Medulla oblongata (tissue), 1 donor: Measurements from ENCODE around the gene NXPE3.

ENCODE experiments used
- DNase-seq: peaks from one replicate; pipeline ENCODE4 v3.0.0-alpha.2; 2015; ENCODE audit errors: extremely low spot score

Gene NXPE3

GRCh38 chr3:101828691-101829436, 49.9 kb downstream of the NXPE3 start:
- DNase-seq: peak; percentile 78

GRCh38 chr3:101829437-101829830, 50.4 kb downstream of the NXPE3 start:
- no peak for DNase-seq

- DNase-seq: peak; percentile 30
These were observed 50.9 kb downstream of the NXPE3 start for GRCh38 chr3:101829874-101830273.

- DNase-seq: no peak
These were observed 54.5 kb downstream of the NXPE3 start for GRCh38 chr3:101833446-101833974.

GRCh38 chr3:101835676-101836075, 56.7 kb downstream of the NXPE3 start:
- no peak for DNase-seq

GRCh38 chr3:101836160-101836559, 57.1 kb downstream of the NXPE3 start:
- DNase-seq: no peak

GRCh38 chr3:101836652-101837598, 57.9 kb downstream of the NXPE3 start:
- peak; percentile 53 for DNase-seq

- DNase-seq: no peak
These were observed 59.7 kb downstream of the NXPE3 start for GRCh38 chr3:101838691-101839090.

- no peak for DNase-seq
These were observed 61.1 kb downstream of the NXPE3 start for GRCh38 chr3:101840066-101840465.

GRCh38 chr3:101842245-101842934, 63.4 kb downstream of the NXPE3 start:
- no peak for DNase-seq

- DNase-seq: no peak
These were observed 63.9 kb downstream of the NXPE3 start for GRCh38 chr3:101842935-101843330.

- DNase-seq: no peak
These were observed 66.4 kb downstream of the NXPE3 start for GRCh38 chr3:101845425-101845824.

GRCh38 chr3:101846709-101847108, 67.7 kb downstream of the NXPE3 start:
- DNase-seq: no peak

- DNase-seq: no peak
These were observed 68.3 kb downstream of the NXPE3 start for GRCh38 chr3:101847328-101847727.

GRCh38 chr3:101848326-101848725, 69.3 kb downstream of the NXPE3 start:
- DNase-seq: peak; percentile 23

GRCh38 chr3:101848754-101849713, 70.0 kb downstream of the NXPE3 start, which contains the start of gene NFKBIZ:
Gene NFKBIZ, plus strand, starts transcription at chr3:101849514. Its CDS starts 115 bp downstream, at chr3:101849629.
- peak; percentile 90 for DNase-seq

- DNase-seq: peak; percentile 31
These were observed 70.8 kb downstream of the NXPE3 start for GRCh38 chr3:101849714-101850245.

GRCh38 chr3:101850246-101851051, 71.4 kb downstream of the NXPE3 start:
- peak; percentile 35 for DNase-seq

- DNase-seq: no peak
These were observed 72.2 kb downstream of the NXPE3 start for GRCh38 chr3:101851072-101851770.
